Activated CD8-positive, alpha-beta memory T cell treated with anti-CD3 and anti-CD28 coated beads for 36 hours (primary cell): ENCODE measurements around the gene DNAJA4. TPM values are rescaled to one million over a fixed set of nuclear protein-coding genes. Genes with fewer than 3 reads are reported as not detected.

Source experiments
- CTCF ChIA-PET: fragments of 350-600 bp; sonication (Branson Sonifier 250); formaldehyde crosslinking; loops from one replicate; lab custom pipeline; 2021; ENCODE audit warnings: antibody characterized with exemption; lab: Charles Lee
- POLR2A ChIA-PET: fragments of 350-600 bp; sonication (Branson Sonifier 250); formaldehyde crosslinking; loops from one replicate; lab custom pipeline; 2021; ENCODE audit warnings: antibody characterized with exemption; lab: Charles Lee
- total RNA-seq, 2 experiments: library from RNA; stranded (reverse); gene quantifications; one replicate each; pipeline ENCODE4 v1.2.3, GENCODE V29; 2021

The DNAJA4 gene
- total RNA-seq, 2 experiments from 2014 or later, result 36.1 to 38.8 TPM

GRCh38 chr15:78302579-78303312 is 38.4 kb downstream of the DNAJA4 start:
- POLR2A ChIA-PET, result interaction anchor here (0.5 kb wide), 1 partner anchor 147 kb away, joined by 3 read pairs; no protein-coding TSS in a partner anchor
- CTCF ChIA-PET, result no interaction called here

- CTCF ChIA-PET, result no interaction called here
- POLR2A ChIA-PET, result no interaction called here
Measured at GRCh38 chr15:78304216-78305066, 40.1 kb downstream of the DNAJA4 start.

GRCh38 chr15:78306176-78306774 is 41.9 kb downstream of the DNAJA4 start:
- CTCF ChIA-PET, result no interaction called here
- POLR2A ChIA-PET, result no interaction called here

- ChIA-PET POLR2A (interaction anchor here (0.6 to 0.7 kb wide), 2 partner anchors 8 to 130 kb away, joined by 3 to 4 read pairs; partner anchors contain the start of gene SKIC8), CTCF (interaction anchor here (1.0 to 1.5 kb wide), 4 partner anchors 10 to 115 kb away, joined by 3 to 6 read pairs (median 4); no protein-coding TSS in a partner anchor)
Measured at GRCh38 chr15:78307976-78308375, 43.6 kb downstream of the DNAJA4 start.

- POLR2A ChIA-PET, result interaction anchor here (0.6 kb wide), 1 partner anchor 129 kb away, joined by 3 read pairs; no protein-coding TSS in a partner anchor
- CTCF ChIA-PET, result interaction anchor here (1.0 to 1.5 kb wide), 5 partner anchors 11 to 115 kb away, joined by 3 to 6 read pairs (median 3); no protein-coding TSS in a partner anchor
Measured at GRCh38 chr15:78308422-78309032, 44.2 kb downstream of the DNAJA4 start.

GRCh38 chr15:78311292-78311691 is 46.9 kb downstream of the DNAJA4 start:
- CTCF ChIA-PET, result interaction anchor here (1.2 kb wide), 1 partner anchor 112 kb away, joined by 3 read pairs; no protein-coding TSS in a partner anchor
- POLR2A ChIA-PET, result no interaction called here

GRCh38 chr15:78312536-78312935 is 48.2 kb downstream of the DNAJA4 start:
- ChIA-PET POLR2A (no interaction called here), CTCF (no interaction called here)

- POLR2A ChIA-PET, result no interaction called here
- CTCF ChIA-PET, result no interaction called here
Measured at GRCh38 chr15:78312957-78313356, 48.6 kb downstream of the DNAJA4 start.

GRCh38 chr15:78313383-78313782 is 49.0 kb downstream of the DNAJA4 start:
- ChIA-PET POLR2A (no interaction called here), CTCF (no interaction called here)

- ChIA-PET POLR2A (interaction anchor here (0.6 kb wide), 1 partner anchor 260 kb away, joined by 6 read pairs; no protein-coding TSS in a partner anchor), CTCF (no interaction called here)
Measured at GRCh38 chr15:78314181-78314581, 49.8 kb downstream of the DNAJA4 start.

GRCh38 chr15:78315686-78316282 is 51.4 kb downstream of the DNAJA4 start:
- ChIA-PET CTCF (no interaction called here), POLR2A (no interaction called here)

- ChIA-PET POLR2A (no interaction called here), CTCF (interaction anchor here (0.6 to 1.2 kb wide), 2 partner anchors 107 to 172 kb away, joined by 3 to 4 read pairs; no protein-coding TSS in a partner anchor)
Measured at GRCh38 chr15:78316283-78317083, 52.1 kb downstream of the DNAJA4 start.

- ChIA-PET POLR2A (no interaction called here), CTCF (interaction anchor here (0.5 to 1.2 kb wide), 3 partner anchors 106 to 172 kb away, joined by 3 to 4 read pairs (median 3); no protein-coding TSS in a partner anchor)
Measured at GRCh38 chr15:78317145-78317836, 52.9 kb downstream of the DNAJA4 start.

GRCh38 chr15:78319588-78319987 is 55.2 kb downstream of the DNAJA4 start:
- POLR2A ChIA-PET, result no interaction called here
- CTCF ChIA-PET, result no interaction called here

- ChIA-PET CTCF (no interaction called here), POLR2A (no interaction called here)
Measured at GRCh38 chr15:78320183-78320582, 55.8 kb downstream of the DNAJA4 start.

- POLR2A ChIA-PET, result no interaction called here
- CTCF ChIA-PET, result no interaction called here
Measured at GRCh38 chr15:78321041-78321570, 56.7 kb downstream of the DNAJA4 start.

GRCh38 chr15:78321786-78322185 is 57.4 kb downstream of the DNAJA4 start:
- ChIA-PET CTCF (no interaction called here), POLR2A (no interaction called here)
